Tibial nerve (tissue), 3 donors: ENCODE data around the gene TSGA10.

ENCODE experiments used
- CTCF ChIP-seq, 5 experiments: fragments of 200-600 bp in 3 of 5; fragments of 450-650 bp in 2 of 5; sonication (generic) in 3 of 5; IDR thresholded peaks; one replicate each; pipeline ENCODE4 v1.5.1; 2016 to 2019; ENCODE audit warnings: antibody characterized with exemption in 5 of 5, mild to moderate bottlenecking in 3 of 5, moderate library complexity in 2 of 5
- POLR2A ChIP-seq, 2 donors: fragments of 450-650 bp; IDR thresholded peaks; one replicate each; pipeline ENCODE4 v1.6.1; 2017; ENCODE audit warnings: antibody characterized with exemption in 2 of 2, mild to moderate bottlenecking in 2 of 2, moderate library complexity in 2 of 2

DNA sequence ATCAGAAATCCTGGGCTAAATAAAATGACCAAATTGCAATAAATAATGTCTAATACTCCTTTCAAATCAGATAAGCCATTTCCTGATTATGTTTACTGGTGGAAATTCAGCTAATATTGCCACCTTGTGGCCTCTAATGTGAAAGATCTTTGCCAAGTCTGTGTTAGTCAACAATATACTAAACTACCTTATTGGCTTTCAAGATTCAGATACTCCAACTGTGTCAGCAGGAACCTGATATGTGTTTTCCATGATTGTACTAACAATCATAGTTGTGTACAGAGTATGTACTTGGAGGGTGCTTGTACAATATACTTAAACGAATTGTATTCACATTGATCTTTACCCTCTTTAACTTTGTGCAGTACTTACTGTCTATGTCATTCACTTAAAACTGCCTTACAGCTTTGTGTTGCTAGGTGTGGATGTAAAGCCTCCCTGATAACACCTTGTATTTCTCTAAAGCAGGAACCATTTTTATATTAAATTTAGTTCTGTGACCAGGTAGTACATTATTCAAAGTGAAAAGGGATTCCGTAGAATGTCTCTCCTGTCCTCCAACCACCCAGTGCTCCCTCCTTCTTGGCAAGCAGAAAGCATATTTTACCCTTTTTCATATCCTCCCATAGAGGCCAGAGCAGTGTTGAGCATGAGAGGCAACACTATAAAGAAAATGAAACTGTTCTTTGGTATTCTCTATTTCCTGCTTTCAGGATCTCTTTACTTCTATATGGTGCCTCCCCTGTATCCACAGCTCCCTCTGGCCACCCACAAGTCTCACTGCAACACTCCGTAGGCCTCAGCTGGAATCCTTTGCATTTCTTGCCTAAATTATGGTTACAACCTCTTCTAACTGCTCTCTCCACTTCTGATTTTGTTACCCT, 88.4 kb downstream of the TSGA10 start:
- TF ChIP-seq POLR2A (IDR thresholded peaks at IDR 0.05) (no peak), CTCF (IDR thresholded peaks at IDR 0.05) (peak; percentile 13 to 53 (median 31))
